ENCODE measurements around the gene SKI.

SKI gene

DNA sequence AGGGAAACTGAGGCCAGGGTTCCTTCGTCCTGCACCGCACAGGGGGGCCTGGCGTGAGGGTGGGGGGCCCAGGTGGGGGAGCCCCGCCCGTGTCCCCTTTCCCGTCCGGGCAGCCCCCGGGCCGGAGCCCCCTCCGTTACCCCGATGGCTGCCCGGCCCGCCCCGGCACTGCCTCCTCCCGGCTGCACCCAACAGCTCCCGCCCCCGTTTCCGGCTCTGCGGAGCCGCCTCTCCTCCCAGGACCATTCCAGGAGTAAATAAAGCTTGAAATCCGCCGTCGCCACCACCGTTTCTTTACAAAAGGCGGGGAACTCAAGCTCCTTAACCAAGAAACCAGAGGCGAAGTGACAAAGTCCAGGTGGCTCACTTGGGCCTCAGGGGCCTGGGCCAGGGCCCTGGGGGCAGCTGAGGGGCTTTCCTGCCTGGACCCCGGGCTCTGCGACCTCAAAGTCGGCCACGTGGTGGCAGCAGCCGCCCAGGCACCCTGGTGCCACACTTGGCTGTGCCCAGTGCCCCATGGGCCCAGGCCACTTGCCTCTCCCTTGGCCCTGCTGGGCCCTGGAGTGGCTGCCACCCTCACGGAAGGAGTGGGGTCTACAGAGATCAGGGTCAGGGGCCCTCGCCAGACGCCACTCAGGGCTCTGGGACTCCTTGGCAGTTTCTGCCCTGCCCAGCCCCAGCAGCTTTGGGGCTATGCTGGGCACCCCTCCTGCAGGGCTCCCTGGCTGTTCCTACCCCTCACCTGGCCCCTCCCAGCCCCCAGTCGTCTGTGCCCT lies 33.0 kb upstream of the SKI start:
- peak; percentile 32 for DNase-seq

DNA sequence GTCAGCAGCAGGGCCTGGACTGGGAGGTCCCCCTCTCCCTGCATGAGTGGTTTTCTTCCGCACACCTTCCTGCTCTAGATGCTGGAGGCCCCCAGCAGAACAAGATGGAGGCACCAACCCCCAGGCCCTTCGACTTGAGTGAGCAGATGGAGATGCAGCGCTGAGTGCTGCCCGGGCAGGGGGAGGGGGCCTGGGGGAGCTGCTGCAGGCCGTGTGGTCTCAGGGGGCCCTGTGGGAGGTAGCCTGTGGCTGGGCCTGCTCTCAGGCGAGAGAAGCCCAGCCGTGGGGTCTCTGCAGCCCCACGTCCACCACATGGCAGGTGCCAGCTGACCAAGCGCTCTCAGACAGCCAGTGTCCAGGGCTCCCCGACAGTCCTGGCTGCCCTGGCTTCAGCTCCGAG lies 32.3 kb upstream of the SKI start:
- no peak for DNase-seq

DNA sequence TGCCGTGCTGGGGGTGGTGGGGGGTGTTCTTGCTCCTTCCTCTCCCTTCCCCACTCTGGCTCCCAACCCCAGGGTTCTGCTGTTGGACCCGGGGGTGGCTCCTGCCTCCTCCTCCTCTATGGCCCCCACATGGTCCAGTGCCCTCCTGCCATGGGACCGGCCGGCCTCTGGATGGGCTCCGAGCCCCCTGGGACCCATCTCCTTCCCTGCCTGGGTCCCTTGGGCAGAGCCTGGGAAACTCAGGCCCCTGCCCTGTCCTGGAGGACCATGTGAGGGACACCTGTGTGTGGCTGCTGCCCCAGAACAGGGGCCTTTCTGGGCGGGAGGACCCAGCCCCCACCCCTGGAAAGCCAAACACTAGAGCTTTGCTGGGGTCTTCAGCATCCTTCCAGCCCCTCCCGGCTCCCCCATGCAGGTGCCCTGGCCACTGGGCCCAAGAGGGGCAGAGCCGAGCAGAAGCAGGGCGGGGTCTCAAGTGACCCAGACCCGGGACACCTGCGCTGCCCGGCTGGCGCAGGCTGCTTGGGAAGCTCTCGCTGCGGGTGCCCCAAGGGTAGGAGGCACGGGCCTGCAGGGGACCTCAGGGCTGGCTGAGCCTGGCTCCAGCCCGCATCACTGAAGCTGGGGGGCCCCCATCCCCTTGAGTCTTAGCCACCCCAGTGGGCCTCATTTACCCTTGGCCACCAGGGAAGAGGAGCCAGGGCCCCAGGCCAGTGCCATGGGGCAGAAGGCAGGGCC lies 31.0 kb upstream of the SKI start:
- no peak for DNase-seq

DNA sequence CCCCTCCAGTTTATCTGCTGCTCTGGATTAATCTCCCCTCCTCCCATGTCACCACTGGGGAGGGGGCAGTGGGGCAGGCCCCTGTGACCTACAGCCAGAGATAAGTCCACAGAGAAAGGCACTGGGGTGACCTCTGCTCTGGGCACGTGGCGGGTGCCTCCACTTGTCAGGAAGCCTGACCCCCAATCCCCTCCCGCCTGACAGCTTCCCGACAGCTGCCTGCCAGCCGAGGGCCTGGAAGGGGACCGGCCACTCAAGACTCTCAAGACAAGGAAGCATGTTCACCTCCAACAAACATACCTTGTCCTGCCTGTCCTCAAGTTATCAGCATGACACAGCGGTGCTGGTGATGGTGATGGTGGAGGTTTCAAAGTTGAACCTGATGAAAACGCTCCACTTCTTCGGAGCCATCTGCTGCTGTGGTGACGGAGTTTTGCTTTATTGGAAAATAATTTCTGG lies 30.4 kb upstream of the SKI start:
- DNase-seq: no peak

DNA sequence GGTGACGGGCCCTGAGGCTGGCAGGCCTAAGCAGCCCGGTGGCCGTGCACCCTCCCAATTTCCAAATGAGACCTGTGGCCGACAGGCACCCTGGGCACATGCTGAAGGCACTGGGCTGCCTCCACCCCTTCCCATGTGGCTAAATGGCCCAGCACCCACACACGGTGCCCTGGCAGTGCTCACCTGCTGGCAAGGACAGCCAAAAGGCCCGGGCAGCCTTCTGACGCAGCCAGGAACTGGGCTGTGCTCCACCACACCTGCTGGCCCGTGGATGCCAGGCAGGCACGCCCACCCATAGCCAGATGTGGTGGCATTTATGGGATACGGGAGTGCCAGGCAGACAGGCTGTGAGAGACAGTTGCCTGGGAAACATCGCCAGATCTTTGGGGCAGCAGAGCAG lies 29.5 kb upstream of the SKI start:
- DNase-seq: no peak

DNA sequence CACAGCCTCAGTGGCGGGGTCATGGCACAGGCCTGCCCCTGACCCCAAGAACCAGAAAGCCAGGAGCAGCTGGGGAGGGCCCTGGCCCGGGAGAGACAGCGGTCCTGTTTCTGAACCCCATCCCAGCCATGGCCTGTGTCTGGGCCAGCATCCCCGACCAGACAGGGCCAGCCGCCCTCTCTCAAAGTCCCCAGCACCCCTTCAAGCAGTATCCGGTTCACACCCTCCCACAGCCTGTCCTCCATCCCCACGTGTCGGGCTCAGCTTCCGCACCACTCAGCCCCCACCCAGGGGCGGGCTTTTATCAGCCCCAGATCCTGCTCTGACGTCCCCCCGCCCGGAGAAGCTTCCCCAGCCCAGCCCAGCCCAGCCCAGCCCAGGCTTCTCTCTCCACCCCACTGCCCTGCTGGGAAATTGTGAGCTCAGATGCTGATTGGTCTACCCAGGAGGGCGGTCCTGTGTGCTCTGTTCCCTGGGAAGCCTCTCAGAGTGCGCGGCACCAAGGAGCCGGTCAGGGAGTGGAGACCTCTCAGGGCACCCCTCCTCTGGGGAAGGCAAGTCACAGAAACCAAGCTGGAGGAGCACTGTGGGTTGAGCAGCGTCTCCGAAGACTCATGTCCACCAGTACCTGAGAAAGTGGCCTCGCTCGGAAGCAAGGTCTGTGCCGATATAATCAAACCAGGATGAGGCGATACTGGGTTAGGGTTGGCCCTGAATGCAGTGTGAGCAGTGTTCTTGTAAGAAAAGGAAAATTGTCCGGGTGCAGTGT lies 28.9 kb upstream of the SKI start:
- no peak for DNase-seq

DNA sequence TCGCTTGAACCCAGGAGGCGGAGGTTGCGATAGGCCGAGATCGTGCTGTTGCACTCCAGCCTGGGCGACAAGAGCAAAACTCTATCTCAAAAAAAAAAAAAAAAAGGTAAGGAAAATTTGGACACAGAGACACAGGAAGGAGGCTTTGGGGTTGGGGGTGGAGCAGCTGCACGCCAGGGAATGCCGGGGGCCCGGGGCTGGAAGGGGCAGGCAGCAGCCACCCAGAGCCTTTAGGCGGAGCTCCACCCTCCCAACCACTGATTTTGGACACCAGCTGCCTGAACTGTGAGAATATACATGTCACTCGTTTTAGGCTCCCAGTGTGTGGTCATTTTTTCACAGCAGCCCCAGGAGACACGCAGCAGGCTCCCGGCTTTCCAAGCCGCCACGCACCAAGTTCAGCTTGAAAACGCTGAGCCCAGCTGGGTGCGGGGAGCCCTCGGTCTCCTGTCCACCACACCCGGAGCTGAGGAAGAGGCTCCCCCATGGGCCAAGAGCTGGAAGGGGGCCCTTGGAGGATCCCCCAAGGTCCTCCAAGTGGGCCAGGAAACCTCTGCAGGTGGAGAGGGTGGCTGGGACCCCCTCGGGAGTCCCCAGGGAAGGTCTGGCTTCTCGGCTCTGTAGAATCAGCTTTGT lies 27.7 kb upstream of the SKI start:
- no peak for DNase-seq

DNA sequence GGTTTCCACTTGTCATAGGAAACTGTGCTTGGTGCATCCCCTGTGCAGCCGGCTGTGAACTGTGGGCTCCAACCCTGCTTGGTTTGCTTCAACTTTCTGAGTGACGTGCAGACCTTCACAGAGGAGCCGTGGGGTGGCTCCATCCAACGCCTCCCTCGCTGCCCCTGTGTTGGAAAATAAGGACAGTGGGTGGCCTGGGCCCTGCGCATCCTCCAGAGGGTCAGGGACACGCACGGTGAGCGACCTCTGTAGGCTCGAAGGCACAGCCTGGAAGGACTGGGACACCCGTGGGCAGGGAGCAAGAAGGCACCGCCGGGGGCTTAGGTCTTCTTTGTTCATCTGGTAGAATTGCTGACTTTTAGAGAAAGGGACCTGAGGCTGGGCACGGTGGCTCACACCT lies 27.1 kb upstream of the SKI start:
- no peak for DNase-seq

DNA sequence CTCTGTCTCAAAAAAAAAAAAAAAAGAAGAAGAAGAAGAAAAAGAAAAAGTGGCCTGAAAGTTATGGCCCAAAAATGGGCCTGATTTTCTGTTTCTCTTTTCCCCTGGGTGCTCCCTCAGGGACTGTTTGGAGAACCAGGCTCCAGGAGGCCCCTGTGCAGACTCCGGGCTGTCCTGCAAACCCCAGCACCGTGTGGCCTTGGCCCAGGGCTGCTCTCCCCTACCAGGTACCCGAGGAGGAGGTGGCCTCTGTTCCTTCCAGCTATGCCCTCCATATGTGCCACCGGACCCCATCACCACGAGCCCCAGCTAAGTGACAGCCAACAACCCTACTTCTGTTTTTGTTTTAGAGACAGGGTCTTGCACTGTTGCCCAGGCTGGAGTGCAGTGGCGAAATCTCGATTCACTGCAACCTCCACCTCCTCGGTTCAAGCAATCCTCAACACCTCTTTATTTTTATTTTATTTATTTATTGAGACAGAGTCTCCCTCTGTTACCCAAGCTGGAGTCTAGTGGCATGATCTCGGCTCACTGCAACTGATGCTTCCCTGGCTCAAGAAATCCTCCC lies 26.0 kb upstream of the SKI start:
- DNase-seq: no peak

DNA sequence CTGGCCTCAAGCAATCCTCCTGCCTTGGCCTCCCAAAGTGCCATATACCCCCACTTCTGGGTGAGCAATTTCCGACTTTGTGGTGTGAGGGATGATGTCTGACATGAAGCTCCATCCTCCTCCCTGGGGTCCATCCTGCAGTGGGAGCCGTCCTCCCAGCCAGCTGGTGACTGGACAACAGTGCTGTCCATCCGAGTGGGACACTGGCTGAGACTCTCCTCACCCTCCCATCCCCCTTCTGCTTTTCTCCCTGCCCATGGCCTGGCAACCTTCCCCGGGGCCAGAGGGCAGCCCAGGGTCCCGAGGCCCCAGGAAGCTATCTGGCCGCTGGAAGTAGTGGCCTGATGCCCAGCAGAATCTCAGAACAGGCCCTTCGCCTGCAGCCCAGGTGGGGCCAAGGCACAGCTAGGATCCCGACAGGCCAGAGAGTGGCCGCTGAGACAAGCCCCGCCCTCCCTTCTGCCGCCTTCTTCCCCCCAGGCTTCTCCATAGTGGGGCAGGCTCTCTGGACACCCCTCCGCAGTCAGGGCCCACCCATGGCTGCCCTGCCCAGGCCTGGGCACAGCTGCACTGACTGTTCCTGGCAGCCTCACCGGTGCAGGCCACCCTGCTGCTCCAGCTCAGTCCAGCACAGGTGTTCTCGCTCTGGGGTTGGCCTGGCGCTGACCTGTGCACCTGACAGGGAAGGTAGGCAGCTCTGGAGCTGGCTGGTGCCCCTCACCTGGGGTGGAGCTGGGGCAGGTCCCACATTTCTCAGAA lies 25.1 kb upstream of the SKI start:
- DNase-seq: no peak

DNA sequence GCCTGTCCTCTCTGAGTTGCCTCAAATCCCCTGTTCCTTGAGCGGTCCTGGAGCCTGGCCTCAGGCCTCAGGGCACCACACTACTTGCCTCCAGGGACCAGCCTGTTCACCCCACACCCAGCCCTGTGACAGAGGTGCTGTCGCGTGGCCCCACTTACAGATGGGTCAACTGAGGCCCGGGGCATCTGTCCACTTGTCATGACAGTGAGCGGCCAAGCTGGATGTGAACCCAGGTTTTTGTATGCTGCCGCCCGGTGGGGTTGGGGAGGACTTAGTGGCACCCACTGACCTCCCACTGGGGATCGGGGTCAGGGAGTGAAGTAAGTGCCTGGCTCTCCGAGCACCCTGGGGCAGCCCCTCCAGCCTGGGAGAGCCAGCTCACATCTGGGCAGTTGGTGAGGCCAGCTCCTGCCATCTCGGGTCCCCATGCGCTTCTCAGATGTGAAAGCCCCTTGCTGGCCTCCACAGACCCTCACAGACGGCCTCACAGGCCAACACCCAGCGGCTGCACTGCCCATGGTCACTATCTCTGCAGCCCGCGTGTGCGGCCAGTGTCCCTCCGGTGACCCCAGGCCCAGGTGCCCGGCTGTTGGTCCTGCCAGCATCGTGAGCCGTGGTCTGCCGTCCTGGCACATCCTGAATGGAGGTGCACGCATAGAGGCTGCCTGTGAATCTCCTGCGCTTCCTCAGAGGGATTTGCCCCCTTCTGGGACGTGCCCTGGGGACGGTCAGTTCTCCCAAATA lies 24.3 kb upstream of the SKI start:
- DNase-seq: no peak

DNA sequence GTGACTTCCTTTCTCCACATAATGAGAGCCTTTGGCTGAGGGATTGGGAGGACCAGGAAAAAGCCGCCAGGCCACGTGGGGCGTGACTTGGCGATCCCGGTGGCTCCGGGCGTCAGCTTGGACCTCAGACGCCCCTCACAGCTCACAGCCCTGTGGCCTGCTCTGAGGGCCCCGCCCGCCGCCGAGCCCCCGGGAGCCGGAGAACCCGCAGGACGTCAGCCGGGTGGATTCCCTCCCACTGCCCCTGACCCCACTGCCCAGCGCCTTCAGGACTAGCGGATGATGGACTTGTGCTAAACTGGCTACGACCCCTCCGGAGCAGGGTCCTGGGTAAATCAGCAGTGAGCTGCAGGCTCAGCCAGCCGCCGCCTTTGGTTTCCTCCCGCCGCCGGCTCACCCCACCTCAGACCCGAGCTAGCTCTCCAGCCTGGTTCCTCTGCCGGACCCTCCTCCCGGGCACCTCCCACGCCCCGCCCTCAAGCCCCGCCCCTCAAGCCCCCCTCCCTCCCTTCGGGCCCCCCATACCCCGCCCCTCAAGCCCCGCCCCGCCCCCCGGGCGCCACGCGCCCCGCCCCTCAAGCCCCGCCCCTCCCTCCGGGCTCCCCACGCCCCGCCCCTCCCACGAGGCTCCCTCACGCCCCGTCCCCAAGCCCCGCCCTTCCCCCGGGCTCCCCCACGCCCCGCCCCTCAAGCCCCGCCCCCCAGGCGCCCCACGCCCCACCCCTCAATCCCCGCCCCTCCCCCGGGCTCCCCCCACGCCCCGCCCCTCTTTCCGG lies 23.5 kb upstream of the SKI start:
- peak; percentile 38 for DNase-seq

DNA sequence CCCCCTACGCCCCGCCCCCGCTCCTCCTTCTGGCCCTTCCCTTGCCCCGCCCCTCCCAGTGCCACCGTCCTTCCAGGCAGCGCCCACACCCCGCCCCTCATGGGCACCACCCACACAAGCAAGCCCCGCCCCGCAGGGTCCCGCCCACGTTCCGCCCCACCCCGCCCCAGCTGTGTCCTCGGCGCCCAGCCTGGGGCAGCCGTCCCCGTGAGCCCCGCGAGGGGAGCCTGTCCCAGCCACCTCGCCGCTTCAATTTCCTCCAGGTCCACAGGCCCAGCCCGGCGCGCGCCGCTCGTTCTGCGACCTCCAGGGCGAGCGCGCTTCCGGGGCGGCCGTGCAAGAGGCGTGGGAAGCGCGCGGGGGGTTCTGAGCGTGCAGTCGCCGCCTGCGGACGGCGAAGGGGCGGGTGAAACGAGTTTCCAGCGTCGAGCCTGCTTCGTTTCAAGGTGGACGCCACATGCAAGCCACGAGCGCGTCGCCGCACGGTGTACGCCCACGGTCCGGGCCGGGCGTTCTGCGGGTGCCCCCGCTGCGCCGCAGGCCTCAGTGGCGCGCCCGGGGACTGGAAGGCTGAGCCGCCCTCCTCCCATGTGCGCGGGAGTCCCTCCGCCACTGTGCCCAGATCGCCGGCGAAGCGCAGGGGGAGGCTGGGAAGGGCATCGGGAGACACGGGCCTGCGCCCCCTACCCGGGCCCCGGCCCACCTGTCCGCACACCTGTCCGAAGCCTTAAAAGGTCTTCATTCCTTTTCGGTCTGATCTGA lies 22.7 kb upstream of the SKI start:
- DNase-seq: peak; percentile 31

DNA sequence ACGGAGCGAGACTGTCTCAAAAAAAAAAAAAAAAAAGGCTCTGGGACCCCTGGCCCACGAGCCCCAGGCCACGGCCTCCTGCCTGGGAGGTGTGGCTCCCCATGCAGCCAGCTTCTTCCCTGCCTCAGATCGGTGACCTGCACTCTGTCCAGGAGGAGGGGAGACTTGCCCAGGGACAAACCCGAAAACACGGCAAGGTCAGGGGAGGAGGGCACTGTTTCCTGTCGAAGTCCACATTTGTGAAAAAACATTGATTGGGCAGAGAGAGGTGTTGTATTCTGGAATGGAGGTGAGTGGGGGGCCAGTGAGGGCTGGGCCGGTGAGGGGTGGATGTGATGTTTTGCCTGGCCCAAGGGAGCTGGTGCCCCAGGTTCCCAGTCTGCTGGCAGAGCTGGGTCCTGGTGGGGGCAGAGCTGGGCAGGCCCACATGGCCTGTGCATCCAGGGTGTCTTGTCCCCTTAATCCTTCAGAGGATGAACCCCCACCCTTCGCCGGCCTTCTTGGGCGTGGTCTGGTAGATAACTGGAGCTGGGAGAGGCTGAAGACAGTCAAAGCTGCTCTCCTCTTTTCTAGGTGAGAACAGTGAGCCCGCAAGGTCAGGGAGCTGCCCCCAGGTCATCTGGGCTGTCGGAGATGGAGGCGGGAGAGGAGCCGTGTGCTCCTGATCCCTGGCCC lies 21.2 kb upstream of the SKI start:
- no peak for DNase-seq

DNA sequence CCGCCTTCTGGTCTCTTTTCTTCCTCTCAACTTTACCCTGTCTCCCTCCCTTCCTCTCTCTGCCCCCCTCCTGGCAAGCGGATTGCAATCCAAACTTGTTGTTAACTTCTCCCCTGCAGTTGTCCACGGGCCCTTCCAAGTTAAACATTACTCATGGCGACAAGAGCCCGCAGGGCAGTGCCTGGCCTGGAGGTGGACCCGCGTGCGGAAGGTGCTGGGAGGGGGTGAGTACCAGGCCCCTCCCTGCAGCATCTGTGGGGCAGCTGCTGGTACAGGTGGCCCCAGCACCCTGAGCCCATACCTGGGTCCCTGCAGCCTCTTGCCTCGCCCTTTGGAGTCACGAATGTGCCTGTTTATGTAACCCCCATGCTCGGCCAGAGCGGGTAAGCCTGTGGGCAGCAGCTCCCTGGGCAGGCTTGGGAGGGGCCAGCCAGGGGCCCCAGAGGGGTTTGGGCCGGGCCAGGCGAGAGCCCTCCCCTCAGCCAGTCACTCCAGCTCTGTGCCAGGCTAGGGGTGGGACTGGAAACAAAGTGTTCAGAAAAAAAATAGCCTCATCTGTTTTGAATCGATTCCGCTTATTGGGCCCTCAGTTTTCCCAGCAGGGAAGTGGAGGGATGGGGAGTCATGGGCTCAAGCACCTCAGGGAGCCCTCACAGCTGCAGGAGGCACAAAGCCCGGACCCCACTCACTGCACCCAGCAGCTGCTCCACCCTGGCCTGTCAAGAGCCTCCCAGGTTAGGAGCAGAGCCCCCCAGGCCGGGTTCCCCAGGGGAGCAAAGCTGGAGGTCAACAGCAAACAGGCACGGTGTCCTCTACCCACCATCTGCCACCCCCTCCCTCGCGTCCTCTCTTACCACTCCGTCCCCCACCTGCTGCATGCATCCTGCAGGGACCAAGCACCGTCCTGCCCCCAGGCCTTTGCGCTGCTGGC lies 19.5 kb upstream of the SKI start:
- DNase-seq: no peak

DNA sequence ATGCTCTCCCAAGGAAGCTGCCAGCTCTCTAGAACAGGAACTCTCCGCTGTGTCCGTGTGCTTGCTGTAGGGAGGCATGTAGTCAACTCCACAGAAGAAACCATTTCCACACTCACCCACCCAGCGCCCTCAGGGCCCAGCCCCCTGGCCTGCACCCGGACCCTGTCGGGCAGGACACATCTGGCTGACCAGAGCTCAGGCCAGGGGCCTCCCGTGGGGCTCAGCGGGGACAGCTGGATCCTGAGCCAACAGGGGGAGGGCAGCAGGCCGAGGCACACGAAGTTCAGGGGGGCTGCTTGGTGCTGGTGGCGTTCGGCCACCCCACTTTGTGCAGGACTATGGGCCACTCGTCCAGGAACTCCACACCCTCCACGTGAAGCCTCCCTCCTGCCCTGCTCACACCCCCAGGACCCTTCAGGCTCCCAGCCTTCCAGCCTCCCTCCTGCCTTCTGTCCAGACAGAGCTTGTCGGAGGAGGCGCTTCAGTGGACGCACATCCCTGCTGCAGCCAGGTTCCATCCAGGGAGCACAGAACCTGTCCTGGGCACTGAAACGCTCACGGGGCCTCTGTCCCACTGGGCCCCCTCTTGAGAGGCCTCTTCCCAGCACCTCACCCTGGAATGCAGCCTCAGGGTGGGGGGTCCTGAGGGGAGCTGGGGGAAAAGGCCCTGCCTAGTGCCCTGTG lies 18.6 kb upstream of the SKI start:
- DNase-seq: no peak

DNA sequence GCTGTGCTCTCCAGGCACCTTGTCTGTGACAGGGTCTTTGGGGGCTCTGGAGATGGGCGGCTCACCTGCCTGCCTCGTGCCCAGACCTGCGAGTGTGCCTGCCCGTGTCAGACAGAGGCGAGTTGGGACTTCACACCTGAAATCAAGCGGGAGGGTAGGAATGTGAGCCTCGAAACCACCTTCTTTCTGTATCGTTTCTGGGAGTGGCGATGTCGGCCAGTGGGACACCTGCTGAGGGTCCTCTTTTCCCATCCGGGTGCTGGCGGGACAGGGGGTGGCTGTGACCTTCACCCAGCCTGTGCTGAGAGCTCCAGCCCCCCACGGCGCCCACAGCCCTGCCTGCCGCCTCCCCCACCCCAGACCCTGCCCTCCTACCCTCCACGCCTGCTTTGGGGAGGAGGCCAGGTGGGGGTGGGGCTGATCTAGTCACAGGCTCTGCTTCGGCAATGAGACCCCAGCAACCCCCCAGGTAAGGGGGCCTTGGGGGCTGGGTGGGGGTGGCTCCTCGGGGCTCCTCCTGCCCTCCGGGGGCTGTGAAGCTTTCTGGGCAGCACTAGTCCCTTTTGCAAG lies 17.9 kb upstream of the SKI start:
- DNase-seq: no peak

Data from NCI-H748 treated with DMSO at 0.1 percent for 48 hours (cell line).